PC-9 (cell line): Measurements from ENCODE around the gene POLA2.

Experiments used
- EZH2 ChIP-seq: fragments of 200-600 bp; sonication (generic); IDR thresholded peaks from 2 replicates; pipeline ENCODE4 v1.8.0; 2017; ENCODE audit warnings: antibody characterized with exemption, low read depth
- TF ChIP-seq, protein P1 (sequence below): fragments of 200-600 bp; sonication (generic); conservative IDR thresholded peaks from 2 replicates; pipeline ENCODE4 v1.6.1; 2017; ENCODE audit warnings: mixed run types, antibody characterized with exemption, mild to moderate bottlenecking, moderate library complexity

GRCh38 chr11:65275906-65276305 lies 14.1 kb downstream of the POLA2 start:
- TF ChIP-seq, protein P1, sequence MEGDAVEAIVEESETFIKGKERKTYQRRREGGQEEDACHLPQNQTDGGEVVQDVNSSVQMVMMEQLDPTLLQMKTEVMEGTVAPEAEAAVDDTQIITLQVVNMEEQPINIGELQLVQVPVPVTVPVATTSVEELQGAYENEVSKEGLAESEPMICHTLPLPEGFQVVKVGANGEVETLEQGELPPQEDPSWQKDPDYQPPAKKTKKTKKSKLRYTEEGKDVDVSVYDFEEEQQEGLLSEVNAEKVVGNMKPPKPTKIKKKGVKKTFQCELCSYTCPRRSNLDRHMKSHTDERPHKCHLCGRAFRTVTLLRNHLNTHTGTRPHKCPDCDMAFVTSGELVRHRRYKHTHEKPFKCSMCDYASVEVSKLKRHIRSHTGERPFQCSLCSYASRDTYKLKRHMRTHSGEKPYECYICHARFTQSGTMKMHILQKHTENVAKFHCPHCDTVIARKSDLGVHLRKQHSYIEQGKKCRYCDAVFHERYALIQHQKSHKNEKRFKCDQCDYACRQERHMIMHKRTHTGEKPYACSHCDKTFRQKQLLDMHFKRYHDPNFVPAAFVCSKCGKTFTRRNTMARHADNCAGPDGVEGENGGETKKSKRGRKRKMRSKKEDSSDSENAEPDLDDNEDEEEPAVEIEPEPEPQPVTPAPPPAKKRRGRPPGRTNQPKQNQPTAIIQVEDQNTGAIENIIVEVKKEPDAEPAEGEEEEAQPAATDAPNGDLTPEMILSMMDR = no peak
- TF ChIP-seq EZH2 = no peak
